GM18873 (cell line): Measurements from ENCODE around the gene RNU1-2.
A peak's percentile ranks its signal among the peaks of the same experiment; 100 is the strongest.
"Not testable (repeated sequence)": the region's sequence is repeated elsewhere in the genome, so short reads cannot be mapped to it uniquely, and the experiment has no call there.

ENCODE experiments used
- ATAC-seq: cut with Tn5 transposase; IDR thresholded peaks from one replicate; pipeline ENCODE4 v1.9.1; 2021; ENCODE audit warnings: mild to moderate bottlenecking, moderate library complexity, moderate number of reproducible peaks; ENCODE audit not compliant: unreplicated experiment, low FRiP score

The RNU1-2 gene

GRCh38 chr1:16906873-16907272 lies 11.1 kb downstream of the RNU1-2 start:
- ATAC-seq, result no peak

GRCh38 chr1:16907870-16908758 lies 12.3 kb downstream of the RNU1-2 start:
- no peak for ATAC-seq

GRCh38 chr1:16911851-16912721 lies 16.3 kb downstream of the RNU1-2 start:
- not testable (repeated sequence) for ATAC-seq

- ATAC-seq, result not testable (repeated sequence)
Measured at GRCh38 chr1:16912742-16913141, 17.0 kb downstream of the RNU1-2 start.

GRCh38 chr1:16913181-16913832 lies 17.5 kb downstream of the RNU1-2 start:
- peak; percentile 1 for ATAC-seq

GRCh38 chr1:16913833-16914662 lies 18.3 kb downstream of the RNU1-2 start:
- peak; percentile 40 for ATAC-seq

GRCh38 chr1:16914928-16915626 lies 19.3 kb downstream of the RNU1-2 start:
- ATAC-seq, result not testable (repeated sequence)

- ATAC-seq, result no peak
Measured at GRCh38 chr1:16915627-16915973, 19.8 kb downstream of the RNU1-2 start.

- not testable (repeated sequence) for ATAC-seq
Measured at GRCh38 chr1:16916036-16916880, 20.5 kb downstream of the RNU1-2 start.

- ATAC-seq, result no peak
Measured at GRCh38 chr1:16918371-16918770, 22.6 kb downstream of the RNU1-2 start.

GRCh38 chr1:16918936-16919665 lies 23.3 kb downstream of the RNU1-2 start:
- not testable (repeated sequence) for ATAC-seq

GRCh38 chr1:16920951-16921350 lies 25.2 kb downstream of the RNU1-2 start:
- no peak for ATAC-seq

GRCh38 chr1:16921391-16922185 lies 25.8 kb downstream of the RNU1-2 start, which contains the start of gene CROCC:
Gene CROCC, plus strand, starts transcription at chr1:16921931. Its CDS starts 88 bp downstream, at chr1:16922019.
- ATAC-seq, result no peak

- ATAC-seq, result no peak
Measured at GRCh38 chr1:16922466-16922865, 26.7 kb downstream of the RNU1-2 start.

- no peak for ATAC-seq
Measured at GRCh38 chr1:16922885-16923431, 27.2 kb downstream of the RNU1-2 start.

- ATAC-seq, result no peak
Measured at GRCh38 chr1:16924216-16924918, 28.6 kb downstream of the RNU1-2 start.
